AG04449 (cell line): Measurements from ENCODE around the gene USF2.

Source experiments
- CTCF ChIA-PET: fragments of 350-600 bp; formaldehyde crosslinking; extraction: SDS; loops from one replicate; lab custom pipeline; 2021; ENCODE audit warnings: antibody characterized with exemption; lab: Yijun Ruan, JAX
- POLR2A ChIA-PET: fragments of 400-600, 350-600 bp; formaldehyde crosslinking; extraction: SDS; loops from one replicate; lab custom pipeline; 2020; ENCODE audit warnings: antibody characterized with exemption, inconsistent platforms; lab: Yijun Ruan, JAX
- DNase-seq: peaks from one replicate; pipeline ENCODE4 v3.0.0-alpha.2; 2010; ENCODE audit warnings: low read depth, low spot score
- H3K4me3 ChIP-seq: 2 replicates; pipeline ENCODE4 v1.5.1; 2011; ENCODE audit warnings: low read depth, mild to moderate bottlenecking, control low read depth, low read length
- TF ChIP-seq, protein P1 (sequence below): IDR thresholded peaks from one replicate; pipeline ENCODE4 v1.5.1; 2011; ENCODE audit warnings: mild to moderate bottlenecking, moderate library complexity, low read length, control low read depth, inconsistent platforms; ENCODE audit not compliant: insufficient read depth; ENCODE audit errors: missing control alignments

USF2 gene

GRCh38 chr19:35272954-35273649 lies 4.3 kb downstream of the USF2 start:
- ChIA-PET CTCF (interaction anchor here (0.8 kb wide), 1 partner anchor 31 kb away, joined by 4 read pairs; no protein-coding TSS in a partner anchor), POLR2A (no interaction called here)
- DNase-seq, result no peak
- no peak overlapping the region for H3K4me3 ChIP-seq
- TF ChIP-seq, protein P1, sequence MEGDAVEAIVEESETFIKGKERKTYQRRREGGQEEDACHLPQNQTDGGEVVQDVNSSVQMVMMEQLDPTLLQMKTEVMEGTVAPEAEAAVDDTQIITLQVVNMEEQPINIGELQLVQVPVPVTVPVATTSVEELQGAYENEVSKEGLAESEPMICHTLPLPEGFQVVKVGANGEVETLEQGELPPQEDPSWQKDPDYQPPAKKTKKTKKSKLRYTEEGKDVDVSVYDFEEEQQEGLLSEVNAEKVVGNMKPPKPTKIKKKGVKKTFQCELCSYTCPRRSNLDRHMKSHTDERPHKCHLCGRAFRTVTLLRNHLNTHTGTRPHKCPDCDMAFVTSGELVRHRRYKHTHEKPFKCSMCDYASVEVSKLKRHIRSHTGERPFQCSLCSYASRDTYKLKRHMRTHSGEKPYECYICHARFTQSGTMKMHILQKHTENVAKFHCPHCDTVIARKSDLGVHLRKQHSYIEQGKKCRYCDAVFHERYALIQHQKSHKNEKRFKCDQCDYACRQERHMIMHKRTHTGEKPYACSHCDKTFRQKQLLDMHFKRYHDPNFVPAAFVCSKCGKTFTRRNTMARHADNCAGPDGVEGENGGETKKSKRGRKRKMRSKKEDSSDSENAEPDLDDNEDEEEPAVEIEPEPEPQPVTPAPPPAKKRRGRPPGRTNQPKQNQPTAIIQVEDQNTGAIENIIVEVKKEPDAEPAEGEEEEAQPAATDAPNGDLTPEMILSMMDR, result no peak

GRCh38 chr19:35273686-35274259 lies 5.0 kb downstream of the USF2 start:
- TF ChIP-seq, protein P1, result no peak
- no peak for DNase-seq
- CTCF ChIA-PET, result interaction anchor here (1.4 to 1.5 kb wide), 2 partner anchors 10 to 132 kb away, joined by 4 read pairs; no protein-coding TSS in a partner anchor
- H3K4me3 ChIP-seq, result no peak overlapping the region
- POLR2A ChIA-PET, result no interaction called here

DNA sequence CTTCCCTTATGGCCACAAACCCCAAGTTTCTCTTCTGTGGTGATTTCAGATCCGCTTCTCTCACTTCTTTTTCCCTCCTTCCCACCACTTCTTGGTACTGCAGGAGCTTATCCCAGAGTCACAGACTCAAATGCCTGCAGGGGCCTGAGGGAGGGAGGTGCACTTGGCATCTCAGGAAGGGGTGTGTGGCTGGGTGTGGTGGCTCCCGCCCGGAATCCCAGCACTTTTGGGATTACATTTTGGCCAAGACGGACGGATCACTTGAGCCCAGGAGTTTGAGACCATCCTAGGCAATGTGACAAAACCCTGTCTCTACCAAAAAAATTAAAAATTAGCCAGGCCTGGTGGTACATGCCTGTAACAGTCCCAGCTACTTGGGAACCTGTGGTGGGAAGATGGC lies 5.6 kb downstream of the USF2 start:
- TF ChIP-seq, protein P1, result no peak
- H3K4me3 ChIP-seq, result no peak overlapping the region
- DNase-seq, result no peak
- CTCF ChIA-PET, result interaction anchor here (1.4 to 1.5 kb wide), 2 partner anchors 10 to 132 kb away, joined by 4 read pairs; no protein-coding TSS in a partner anchor
- POLR2A ChIA-PET, result no interaction called here

DNA sequence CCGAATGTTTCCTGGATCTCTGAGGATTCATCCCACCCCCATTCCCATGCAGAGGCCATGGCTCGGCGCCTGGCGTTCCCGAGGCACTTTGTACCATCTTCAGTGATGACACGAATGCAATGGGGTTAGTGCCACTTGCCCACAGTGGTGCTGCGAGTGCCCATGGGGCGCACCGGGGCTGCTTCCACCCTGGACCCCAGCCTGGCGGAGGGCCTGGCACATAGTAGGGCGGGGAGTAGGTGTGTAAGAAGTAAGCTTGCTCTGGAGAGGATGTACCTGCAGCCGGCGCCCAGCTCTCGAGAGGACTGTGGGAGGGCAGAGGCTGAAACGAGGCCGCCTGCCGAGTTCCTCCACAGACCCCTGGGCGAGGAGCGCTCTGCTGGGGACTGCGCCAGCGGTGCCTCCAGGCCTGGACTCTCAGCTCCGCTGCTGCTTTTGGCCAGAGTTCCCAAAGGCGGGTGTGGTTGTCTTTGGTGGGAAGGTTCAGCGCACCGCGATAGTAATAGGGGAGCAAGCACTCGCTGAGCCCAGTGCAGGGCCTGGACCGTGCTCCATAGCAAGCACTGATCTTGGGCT lies 8.0 kb downstream of the USF2 start:
- CTCF ChIA-PET, result interaction anchor here (1.6 kb wide), 1 partner anchor 8 kb away, joined by 4 read pairs; no protein-coding TSS in a partner anchor
- no peak overlapping the region for H3K4me3 ChIP-seq
- DNase-seq, result no peak
- TF ChIP-seq, protein P1, result no peak
- POLR2A ChIA-PET, result no interaction called here

- no peak overlapping the region for H3K4me3 ChIP-seq
- no peak for DNase-seq
- ChIA-PET POLR2A (no interaction called here), CTCF (no interaction called here)
- TF ChIP-seq, protein P1, result no peak
Measured at GRCh38 chr19:35278578-35279284, 10.0 kb downstream of the USF2 start.
